ENCODE results near the gene MCRS1.
A peak's percentile ranks its signal among the peaks of the same experiment; 100 is the strongest.
"Not testable (repeated sequence)": the region's sequence is repeated elsewhere in the genome, so short reads cannot be mapped to it uniquely, and the experiment has no call there.

The MCRS1 gene, protein sequence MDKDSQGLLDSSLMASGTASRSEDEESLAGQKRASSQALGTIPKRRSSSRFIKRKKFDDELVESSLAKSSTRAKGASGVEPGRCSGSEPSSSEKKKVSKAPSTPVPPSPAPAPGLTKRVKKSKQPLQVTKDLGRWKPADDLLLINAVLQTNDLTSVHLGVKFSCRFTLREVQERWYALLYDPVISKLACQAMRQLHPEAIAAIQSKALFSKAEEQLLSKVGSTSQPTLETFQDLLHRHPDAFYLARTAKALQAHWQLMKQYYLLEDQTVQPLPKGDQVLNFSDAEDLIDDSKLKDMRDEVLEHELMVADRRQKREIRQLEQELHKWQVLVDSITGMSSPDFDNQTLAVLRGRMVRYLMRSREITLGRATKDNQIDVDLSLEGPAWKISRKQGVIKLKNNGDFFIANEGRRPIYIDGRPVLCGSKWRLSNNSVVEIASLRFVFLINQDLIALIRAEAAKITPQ

DNA sequence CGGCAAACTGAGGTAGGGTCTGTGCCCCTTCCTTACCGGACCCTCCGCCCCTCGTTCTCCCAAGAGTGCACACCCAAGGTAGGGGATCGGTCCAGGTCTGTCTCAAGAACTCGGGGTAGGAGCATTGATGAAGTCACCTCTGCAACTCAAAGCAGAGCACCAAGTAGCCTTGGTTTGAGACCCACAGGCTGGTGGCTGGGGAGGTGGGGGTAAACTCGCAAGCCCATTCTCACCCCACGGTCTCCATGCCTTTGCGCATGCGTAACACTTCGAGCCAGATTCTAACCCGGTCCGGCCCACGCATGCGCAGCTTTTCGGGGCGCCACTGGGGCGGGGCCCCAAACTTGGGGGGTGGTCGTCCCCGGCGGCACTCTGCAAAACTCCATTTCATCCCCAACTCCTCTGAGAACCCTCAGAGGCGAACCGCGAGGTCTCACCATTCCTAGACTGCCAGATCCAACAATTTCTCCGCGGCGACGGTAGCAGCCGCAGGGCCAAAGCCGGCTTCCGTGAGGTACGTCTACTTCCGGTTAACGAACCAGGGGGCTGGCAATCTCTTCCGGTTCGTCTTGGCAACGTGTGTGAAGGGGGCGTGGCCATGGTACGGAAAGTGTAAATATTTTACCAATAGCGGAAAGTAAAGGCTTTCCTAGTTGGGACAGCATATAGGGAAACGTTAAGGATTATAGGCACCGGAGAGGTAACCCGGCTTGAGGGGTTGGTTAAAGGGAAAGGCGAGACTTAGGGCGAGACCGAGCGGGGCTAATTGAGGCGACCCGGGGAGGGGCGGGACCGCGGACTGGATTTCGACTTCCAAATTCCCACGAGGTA is at the start of gene MCRS1:
TSS of gene MCRS1 (minus strand) at position 532 of the 831 bp plus-strand sequence. CDS start 1,411 bp downstream, outside the sequence.
- peak; percentile 97 for DNase-seq (ENCODE audit: low spot score)

DNA sequence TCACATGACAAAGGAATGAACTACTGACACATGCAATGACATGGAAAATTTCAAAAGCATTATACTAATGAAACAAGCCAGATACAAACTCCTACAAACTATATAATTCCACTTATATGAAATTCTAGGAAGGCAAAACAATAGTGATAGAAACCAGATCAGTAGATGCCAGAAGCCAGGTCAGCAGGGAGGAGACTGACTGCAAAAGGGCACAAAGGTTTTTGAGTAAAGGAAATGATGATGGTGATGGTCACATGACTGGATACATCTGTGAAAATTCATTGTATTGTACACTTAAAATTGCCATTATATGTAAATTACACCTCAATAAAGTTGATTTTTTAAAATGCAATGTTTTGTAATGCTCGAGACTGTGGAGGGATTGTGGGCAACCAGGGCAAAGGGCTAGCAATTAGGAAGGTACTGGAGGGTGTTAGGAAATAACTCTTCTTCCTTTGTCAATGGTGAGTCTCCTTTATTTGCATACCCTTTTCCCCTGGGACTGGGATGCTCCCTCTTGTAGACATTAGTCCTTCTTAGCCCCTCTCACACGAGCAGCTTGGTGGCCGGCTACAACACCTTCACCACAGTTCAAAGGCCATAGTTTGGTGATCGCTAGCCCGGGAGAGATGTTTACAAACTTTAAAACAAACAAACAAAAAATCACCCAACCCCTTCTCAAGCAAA is 48.7 kb upstream of the MCRS1 start:
- DNase-seq (ENCODE audit: low spot score): no peak

DNA sequence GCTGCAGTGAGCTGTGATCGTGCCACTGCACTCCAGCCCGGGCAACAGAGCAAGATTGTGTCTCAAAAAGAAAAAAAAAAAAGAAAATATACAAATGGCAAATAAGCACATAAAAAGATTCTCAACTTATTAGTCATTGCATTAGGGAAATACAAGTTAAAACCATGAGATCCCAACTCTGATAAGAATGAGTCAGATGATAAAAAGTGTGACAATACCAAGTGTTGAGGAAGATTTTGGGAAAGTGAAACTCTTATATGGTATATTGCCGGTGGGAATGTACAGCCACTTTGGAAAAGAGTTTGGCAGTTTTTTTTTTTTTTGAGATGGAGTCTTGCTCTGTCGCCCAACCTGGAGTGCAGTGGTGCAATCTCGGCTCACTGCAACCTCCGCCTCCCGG is 47.8 kb upstream of the MCRS1 start:
- no peak for DNase-seq (ENCODE audit: low spot score)

DNA sequence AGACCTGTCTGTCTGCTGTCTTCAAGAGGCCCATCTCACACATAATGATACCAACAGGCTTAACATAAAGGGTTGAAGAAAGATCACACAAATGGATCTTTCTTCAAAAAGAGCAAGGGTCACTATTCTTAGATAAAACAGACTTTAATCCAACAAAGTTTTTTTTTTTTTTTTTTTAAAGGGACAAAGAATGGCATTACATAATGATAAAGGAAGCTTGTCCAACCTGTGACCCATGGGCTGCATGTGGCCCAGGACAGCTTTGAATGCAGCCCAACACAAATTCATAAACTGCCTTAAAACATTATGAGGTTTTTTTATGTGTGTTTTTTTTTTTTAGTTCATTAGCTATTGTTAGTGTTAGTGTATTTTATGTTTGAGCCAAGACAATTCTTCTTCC is 44.3 kb upstream of the MCRS1 start:
- no peak for DNase-seq (ENCODE audit: low spot score)

DNA sequence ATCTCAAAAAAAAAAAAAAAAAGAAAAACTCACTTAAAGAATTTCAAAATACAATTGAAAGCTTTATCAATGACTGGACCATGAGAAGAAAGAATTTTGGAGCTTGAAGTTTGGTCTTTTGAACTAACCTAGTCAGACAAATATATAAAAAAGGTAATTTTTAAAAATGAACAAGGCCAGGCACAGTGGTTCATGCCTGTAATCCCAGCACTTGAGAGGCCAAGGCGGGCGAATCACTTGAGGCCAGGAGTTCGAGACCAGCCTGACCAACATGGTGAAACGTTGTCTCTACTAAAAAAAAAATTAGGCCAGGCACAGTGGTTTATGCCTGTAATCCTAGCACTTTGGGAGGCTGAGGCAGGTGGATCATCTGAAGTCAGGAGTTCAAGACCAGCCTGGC is 42.8 kb upstream of the MCRS1 start:
- not testable (repeated sequence) for DNase-seq (ENCODE audit: low spot score)

DNA sequence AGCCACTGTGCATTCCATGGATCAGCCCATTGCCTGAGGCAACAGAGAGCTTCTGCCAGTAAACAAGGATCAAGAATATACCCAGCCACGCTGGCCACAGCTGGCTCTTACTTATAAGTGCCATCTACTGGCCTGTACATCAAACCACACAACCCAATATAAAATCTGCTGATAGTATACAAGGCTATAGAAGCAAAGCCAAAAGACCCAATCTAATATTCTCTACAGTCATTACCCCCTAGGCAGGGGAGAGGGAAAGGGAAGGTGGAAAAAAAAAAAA is 41.9 kb upstream of the MCRS1 start:
- no peak for DNase-seq (ENCODE audit: low spot score)

DNA sequence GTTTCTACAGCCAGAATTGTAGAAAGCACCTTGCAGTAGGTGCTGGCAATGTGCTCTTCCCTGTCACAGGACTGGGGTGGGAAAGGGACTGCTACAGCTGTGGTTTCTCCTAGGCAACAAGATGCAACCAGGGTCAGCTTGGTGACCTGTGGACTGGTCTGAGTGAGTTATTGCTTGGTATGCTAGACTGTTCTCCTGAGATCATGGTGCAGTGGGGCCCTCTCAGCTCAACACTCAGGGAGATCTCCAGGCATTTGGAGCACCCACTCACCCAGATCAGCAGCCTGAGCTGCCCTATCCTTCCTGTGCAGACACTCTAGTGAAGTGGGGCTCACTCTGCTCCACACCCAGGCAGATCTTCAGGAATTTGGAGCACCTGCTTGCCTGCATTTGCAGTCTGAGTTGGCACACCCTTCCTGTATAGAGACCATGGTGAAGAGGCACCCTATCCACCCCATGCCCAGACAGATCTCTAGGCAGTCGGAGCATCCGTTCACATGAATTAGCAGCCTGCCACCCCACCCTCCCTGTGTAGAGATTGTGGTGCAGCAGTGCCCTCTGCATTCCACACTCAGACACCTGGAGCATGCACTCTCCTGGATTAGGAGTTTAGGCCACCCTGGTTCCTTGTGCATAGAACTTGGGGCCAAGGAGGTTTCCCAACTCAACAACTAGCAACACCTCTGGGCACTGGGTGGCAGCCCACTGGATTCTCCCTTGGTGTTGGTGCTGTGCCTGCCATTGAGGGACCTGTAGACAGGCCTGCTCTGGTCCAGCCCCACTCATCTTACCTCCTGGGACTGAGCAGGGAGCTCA is 41.3 kb upstream of the MCRS1 start:
- DNase-seq (ENCODE audit: low spot score): no peak

DNA sequence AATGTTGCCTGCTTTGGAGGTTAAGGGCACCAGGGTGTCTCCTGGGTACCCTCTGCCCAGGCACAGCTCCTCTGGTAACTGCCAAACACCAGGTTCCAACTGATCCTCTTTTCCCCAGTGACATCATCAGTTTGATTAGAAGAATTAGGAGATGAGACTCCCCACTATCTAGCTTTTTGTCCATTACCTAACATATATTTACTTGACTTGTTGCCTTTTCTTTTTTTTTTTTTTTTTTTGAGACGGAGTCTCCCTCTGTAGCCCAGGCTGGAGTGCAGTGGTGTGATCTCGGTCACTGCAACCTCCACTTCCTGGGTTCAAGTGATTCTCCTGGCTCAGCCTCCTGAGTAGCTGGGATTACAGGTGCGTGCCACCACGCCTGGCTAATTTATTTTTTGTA is 37.6 kb upstream of the MCRS1 start, which contains the start of gene FAM186B:
TSS of gene FAM186B (minus strand) at position 101 of the 400 bp plus-strand sequence. CDS start 162 bp downstream, outside the sequence.
- DNase-seq (ENCODE audit: low spot score): not testable (repeated sequence)

DNA sequence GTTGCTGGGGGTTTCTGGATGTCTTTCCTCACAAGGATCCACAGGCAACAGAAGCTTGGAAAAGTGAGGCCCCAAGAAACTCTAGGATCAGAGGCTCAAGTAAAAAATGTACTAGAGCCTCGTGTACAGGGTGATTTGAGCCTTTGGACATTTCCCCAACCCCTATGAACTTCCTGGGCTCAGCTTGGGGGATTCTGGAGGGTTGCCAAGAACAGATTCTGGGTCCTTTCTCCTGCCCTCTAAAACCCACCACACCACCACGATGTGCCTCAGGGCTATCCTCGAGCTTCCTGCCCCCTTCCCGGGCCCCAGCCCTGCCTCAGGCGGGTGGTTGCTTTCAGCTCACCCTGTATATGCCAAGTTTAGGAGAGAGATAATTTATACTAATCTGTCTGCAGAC is 36.9 kb upstream of the MCRS1 start:
- no peak for DNase-seq (ENCODE audit: low spot score)

DNA sequence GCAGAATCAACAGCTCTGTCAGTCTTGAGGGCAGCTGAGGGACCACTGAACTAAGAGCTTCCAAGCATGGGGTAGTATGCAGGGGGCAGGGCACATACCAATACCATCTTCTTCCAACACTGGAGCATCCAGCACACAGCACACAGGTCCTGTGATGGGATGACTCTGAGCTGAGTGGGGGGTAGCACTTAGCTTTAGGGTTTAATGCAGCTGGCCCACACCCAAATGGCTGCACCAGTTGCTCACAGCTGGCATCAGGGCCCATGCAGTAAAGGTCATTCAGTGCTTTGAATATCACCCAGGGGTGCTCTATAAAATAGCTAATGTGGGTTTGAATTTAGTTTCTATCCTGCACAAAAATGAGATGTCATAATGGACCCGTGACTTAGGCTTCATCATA is 35.8 kb upstream of the MCRS1 start:
- DNase-seq (ENCODE audit: low spot score): no peak

DNA sequence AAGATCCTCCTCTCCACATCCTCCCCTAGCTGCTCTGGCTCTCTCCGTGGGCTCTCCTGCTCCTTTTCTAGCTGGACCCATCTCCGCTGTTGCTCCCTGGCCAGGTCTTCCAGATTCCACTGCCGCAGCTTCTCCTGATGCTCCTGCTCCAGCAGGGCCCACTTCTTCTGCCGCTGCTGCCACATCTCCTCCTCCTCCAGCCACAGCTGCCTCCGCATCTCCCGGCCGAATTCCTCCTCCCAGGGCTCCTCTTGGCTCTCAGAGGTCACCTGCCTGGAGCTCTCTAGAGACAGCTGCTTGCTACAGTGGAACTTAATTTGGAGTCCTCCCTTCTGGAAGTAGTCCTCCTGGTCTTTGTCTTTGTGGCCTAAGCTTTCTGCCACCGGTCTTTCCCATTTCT is 32.0 kb upstream of the MCRS1 start:
- no peak for DNase-seq (ENCODE audit: low spot score)

DNA sequence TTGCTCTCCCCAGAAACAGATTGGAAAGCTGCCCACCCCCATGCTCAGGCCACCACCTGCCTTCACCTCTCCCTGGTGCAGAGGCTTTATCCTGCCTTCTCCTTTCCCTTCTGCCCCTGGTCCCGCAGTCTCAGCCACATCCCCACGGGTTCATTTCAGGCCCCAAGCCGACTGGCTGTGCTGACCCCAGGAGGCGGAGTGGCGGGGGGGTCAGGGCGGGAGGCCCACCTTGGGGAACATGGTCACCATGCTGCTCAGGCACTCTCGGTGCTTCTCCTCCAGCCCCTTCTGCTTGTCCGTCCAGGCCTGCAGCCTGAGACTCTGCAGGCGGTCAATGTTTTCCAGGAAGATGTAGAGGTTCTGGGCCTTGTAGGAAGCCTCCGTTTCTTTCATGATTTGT is 30.6 kb upstream of the MCRS1 start:
- no peak for DNase-seq (ENCODE audit: low spot score)

DNA sequence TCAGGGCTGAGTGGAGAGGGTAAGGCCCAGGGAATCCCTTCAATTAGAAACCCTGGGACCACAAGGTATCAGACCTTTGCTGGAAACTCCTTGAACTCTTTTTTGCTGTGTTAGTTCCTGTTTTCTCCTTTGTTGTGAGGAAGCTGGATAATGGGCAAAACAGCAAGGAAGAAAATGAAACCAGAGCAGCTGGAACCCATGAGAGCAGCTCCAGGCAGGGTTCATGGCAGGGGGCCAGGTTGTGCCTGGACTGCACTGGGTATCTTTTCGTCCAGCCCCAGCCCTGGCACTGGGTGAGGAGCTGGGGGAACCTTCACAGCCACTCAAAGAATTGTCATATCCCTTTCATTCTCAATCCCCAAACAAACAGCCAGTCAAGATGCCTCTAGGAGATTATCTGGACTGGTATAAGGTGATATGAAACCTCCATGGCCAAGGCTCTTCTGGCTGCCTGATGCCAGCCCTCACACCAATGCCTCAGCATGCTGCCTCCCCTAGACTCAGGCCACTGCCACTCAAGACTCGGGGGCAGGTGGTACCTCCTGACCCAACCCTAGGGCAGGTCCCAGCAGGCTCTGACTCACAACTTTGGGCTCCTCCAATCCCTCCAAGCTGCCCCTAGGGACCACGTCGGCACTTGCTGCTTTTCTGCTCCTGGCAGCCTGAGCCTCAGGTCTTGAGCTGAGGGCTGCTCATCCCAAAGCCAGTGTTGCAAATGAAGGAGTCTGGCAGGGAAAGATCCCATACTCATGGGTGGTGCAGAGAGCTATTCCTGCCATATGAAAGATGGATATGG is 21.0 kb upstream of the MCRS1 start:
- DNase-seq (ENCODE audit: low spot score): peak; percentile 41

DNA sequence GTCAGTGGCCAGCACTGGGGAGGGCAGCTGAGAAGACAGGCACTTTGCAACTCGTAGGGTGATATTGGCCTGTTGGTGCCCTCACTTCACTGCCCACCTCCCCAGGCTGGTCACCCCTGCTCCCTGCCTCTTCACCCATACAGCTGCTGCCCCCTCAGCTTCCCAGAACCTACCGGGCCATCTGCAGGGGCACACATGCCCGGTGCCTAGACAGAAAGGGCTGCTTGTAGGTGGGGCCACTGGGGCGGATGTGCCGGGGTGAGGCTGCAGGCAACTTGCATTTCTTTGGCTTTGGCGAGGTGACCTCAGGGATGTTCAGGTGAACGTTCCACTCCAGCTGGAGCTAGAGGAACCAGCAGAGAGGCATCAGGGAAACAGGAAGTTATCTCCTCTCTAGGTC is 20.3 kb upstream of the MCRS1 start:
- no peak for DNase-seq (ENCODE audit: low spot score)

DNA sequence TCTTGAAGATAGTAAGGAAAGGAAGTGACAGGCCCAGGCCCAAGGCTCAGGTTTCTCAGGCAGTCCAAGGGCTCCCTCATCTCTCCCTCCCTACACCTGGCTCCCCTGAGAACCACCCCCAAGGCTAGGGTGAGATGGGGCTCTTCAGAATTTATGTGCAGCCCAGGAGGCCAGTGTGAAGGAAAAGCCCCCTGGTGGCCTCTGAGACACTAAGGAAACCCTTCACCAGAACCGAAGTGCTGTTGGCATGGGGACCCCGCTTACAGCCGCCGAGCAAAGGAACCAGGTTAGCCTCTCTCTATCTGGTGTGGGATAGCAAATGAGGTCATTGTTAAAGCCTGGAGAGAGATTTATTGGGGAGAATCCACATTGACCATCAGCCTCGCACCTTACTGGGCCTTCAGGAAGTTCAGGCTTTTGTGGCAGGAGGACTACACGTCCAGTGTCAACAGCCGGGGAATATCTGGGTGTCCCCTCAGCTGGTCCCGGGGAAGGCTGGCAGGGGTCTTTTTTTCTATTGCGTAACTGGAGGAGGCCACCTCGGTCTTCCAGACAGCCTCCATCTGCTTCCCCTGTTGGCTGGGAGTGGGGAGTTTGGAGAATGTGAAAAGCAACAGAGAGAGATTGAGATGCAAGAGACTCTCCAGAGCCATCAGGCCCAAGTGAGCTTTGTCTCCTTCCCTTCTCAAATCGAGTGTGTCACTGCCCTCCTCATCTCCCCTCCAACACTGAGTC is 19.4 kb upstream of the MCRS1 start:
- DNase-seq (ENCODE audit: low spot score): no peak

DNA sequence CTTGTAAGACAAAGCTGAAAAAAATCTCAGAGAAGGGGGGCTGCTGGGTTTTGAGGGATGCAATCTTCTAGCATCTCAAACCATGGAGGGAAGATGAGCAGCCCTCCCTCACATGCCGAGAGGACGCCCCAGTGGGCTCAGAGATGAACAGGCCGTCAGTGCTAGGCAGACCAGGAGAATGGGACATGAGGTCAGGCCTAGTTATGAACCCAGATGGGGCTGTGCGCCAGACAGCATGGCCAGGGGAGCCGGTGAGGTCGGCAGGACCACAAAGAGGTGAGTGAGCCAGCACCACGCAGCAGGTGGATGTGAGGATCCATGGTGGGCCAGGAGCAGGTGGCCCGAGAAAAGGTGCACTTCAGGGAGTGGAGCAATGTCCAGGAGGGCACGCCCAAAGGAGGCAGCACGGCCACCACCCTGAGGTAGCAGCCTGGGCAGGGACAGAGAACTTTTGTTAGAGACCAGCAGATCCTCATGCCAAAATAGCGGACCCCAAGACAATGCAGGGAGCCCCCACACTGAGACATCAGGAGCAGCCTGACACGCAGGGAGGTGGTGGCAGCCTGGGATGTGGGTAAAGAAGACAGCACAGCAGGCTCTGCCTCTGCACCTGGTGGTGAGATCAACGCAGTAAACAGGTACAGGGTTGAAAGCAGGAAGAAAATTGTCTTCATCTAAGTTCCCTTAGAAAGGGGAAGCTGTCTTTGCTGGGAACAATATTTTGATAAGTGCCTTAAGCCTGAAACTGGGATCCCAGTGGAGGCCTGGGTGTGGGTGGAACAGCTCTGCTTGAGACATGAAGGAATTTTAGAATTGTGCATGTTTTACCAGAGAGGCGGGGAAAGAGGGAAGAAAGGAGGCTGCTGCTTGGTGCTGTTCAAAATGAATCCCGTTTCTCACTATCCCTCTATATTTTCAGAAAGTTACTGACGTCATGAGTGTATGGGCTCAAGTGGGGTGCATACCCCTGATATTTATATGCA is 17.8 kb upstream of the MCRS1 start:
- DNase-seq (ENCODE audit: low spot score): no peak

DNA sequence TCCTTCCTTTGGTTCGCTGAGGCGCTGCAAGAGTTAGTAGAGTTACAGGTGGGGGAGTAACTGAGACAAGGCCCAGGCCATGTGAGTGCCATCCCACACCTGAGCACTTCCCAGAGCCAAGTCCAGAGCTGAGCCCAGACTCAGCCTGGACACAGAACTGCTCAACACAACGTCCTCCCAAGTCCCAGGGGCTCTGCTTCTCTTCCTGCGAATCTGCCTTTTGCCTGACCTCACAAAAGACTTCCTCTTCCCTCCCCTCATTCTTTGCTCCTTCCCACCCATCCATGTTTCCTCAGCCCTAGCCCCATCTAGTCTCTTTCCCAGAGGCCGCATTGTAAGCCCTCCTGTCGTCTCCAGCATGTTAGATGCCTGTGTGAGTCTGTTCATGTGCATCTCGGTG is 16.6 kb upstream of the MCRS1 start:
- DNase-seq (ENCODE audit: low spot score): no peak

DNA sequence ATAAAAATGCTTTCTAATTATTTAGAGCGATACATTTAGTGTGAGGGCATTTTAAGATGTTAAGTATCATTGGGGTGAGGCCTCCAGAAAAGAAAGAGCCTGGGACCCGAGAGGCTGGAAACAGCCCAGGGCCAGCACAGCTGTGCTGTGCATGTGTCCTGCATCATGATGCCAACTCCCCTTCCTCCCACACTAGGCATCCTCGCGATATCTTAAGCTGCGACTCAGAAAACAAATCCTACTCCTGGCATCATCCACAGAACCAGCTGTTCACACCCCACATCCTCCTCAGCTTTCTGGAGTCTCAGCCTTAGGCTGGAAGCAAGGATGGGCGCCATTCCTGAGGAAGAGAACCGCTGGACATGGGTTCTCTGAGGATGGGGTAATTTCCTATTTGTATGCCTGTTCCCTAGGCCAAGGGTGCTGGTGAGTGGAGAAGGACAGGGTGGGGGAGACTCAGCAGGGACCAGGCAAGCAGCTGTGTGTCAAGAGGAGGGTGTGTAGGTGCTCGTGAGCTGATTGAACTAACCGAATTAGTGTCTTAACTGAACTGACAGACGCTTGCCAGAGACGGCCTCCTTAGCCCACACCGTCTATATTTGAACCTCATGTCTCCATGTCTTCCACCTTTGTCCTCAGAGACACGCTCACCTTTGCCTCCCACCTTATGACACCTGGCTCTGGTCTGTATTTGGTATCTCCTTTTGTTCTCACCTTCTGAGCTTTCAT is 15.6 kb upstream of the MCRS1 start:
- DNase-seq (ENCODE audit: low spot score): no peak

All from hematopoietic multipotent progenitor cell treated with erythropoietin and hydrocortisone succinate and interleukin-3 and kit ligand, for 17 days (in vitro differentiated cells).